Stimulated activated naive CD8-positive, alpha-beta T cell treated with anti-CD3 and anti-CD28 coated beads, Interleukin-15, Interleukin-2, amounts not matched to agents 100 U/mL and 50 U/mL, for 24 hours (primary cell): Measurements from ENCODE around the gene P2RY14.
A peak's percentile ranks its signal among the peaks of the same experiment; 100 is the strongest.

Source experiments
- ATAC-seq: fragments of 150-1000 bp; cut with Tn5 transposase; one replicate; pipeline ENCODE4 v1.10.0; 2021
- DNase-seq: peaks from one replicate; pipeline ENCODE4 v3.0.0; 2021

Gene P2RY14

GRCh38 chr3:151300539-151300938 lies 22.2 kb upstream of the P2RY14 start:
- DNase-seq = no peak
- no peak for ATAC-seq

- ATAC-seq (no peak), DNase-seq (no peak)
Measured at GRCh38 chr3:151299006-151299405, 20.7 kb upstream of the P2RY14 start.

- DNase-seq (no peak), ATAC-seq (no peak)
Measured at GRCh38 chr3:151297429-151297828, 19.1 kb upstream of the P2RY14 start.

- no peak for DNase-seq
- ATAC-seq = no peak
Measured at GRCh38 chr3:151296226-151296625, 17.9 kb upstream of the P2RY14 start.

- DNase-seq (no peak), ATAC-seq (no peak)
Measured at GRCh38 chr3:151293127-151293526, 14.8 kb upstream of the P2RY14 start.

GRCh38 chr3:151290673-151291072 lies 12.3 kb upstream of the P2RY14 start:
- DNase-seq (no peak), ATAC-seq (no peak)

GRCh38 chr3:151289445-151289844 lies 11.1 kb upstream of the P2RY14 start:
- DNase-seq (no peak), ATAC-seq (no peak)

GRCh38 chr3:151285940-151286339 lies 7.6 kb upstream of the P2RY14 start:
- no peak for DNase-seq

GRCh38 chr3:151283907-151284461 lies 5.6 kb upstream of the P2RY14 start:
- peak; percentile 23 for DNase-seq
- peak; percentile 77 for ATAC-seq

More at GRCh38 chr3:151285940-151286339, 7.6 kb upstream of the P2RY14 start:
- no peak for ATAC-seq

- no peak for ATAC-seq
- DNase-seq = no peak
Measured at GRCh38 chr3:151283387-151283786, 5.0 kb upstream of the P2RY14 start.

- DNase-seq = no peak
- ATAC-seq = peak; percentile 38
Measured at GRCh38 chr3:151282921-151283320, 4.6 kb upstream of the P2RY14 start.

- ATAC-seq (no peak), DNase-seq (no peak)
Measured at GRCh38 chr3:151281671-151282324, 3.5 kb upstream of the P2RY14 start.

GRCh38 chr3:151276687-151277042 lies 1.7 kb downstream of the P2RY14 start:
- DNase-seq = no peak
- peak; percentile 45 for ATAC-seq

GRCh38 chr3:151276038-151276686 lies 2.2 kb downstream of the P2RY14 start:
- ATAC-seq (no peak), DNase-seq (no peak)

GRCh38 chr3:151275091-151275490 lies 3.3 kb downstream of the P2RY14 start:
- no peak for ATAC-seq
- no peak for DNase-seq

- DNase-seq (no peak), ATAC-seq (no peak)
Measured at GRCh38 chr3:151269631-151270030, 8.7 kb downstream of the P2RY14 start.

GRCh38 chr3:151268267-151269235 lies 9.8 kb downstream of the P2RY14 start:
- DNase-seq (peak; percentile 57), ATAC-seq (peak; percentile 90)

- DNase-seq = no peak
- ATAC-seq = no peak
Measured at GRCh38 chr3:151267066-151267465, 11.3 kb downstream of the P2RY14 start.

- DNase-seq = no peak
Measured at GRCh38 chr3:151265866-151266265, 12.5 kb downstream of the P2RY14 start.

GRCh38 chr3:151265166-151265565 lies 13.2 kb downstream of the P2RY14 start:
- ATAC-seq = no peak
- no peak for DNase-seq

More at GRCh38 chr3:151265866-151266265, 12.5 kb downstream of the P2RY14 start:
- ATAC-seq = no peak

- ATAC-seq (no peak), DNase-seq (no peak)
Measured at GRCh38 chr3:151264605-151265004, 13.7 kb downstream of the P2RY14 start.

GRCh38 chr3:151262871-151263525 lies 15.3 kb downstream of the P2RY14 start:
- DNase-seq (no peak), ATAC-seq (no peak)
